ENCODE data around the gene PDIA2. TPM values are rescaled to one million over a fixed set of nuclear protein-coding genes. Genes with fewer than 3 reads are reported as not detected.

Gene PDIA2
- total RNA-seq, 1 experiment from 2014 or later = not detected

DNA sequence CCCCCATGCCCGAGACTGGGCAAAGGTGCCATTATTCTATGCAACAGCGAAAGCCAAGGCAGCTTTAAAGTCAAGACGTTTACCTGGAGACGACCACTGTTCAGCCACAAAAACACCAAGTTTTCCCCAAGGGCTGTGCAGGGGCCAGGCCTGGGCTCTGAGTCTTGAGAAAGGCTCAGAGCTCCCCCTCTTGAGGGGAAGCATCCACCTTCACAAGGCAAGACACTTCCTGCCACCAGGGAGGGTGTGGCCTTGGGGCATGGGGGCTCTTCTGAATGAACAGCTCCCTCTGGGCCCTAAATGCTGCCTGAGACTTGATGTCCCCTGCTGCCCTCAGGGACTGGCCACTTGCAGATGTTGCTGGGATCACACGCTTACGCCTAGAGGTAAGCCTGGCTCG is 26.5 kb downstream of the PDIA2 start:
- H3K36me3 ChIP-seq (ENCODE audit: low read depth) = peaks cover 7% of the 10 kb centered on the region; the same call in 1 of the 2 replicates

DNA sequence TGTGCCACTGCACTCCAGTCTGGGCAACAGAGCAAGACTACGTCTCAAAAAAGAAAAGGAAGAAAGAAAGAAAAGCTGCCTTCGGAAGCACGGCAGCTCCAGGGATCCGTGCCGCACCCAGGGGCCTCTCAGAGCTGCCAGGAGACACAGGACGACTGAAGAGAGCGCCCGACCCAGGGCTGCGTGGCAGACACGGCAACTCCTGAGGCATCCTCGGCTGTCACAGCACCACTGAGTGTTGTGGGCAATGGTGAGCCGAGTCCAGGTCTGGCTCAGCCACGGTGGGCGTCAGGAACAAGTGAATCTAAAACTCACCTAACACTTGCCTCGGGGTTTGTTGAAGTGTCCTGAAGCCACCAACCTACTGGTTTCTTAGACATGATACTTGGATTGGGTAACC is 28.8 kb downstream of the PDIA2 start:
- Histone ChIP-seq H3K36me3 (ENCODE audit: low read depth) (peaks cover 7% of the 10 kb centered on the region; the same call in 1 of the 2 replicates), H3K27ac (no peak overlapping the region), H3K79me2 (ENCODE audit: low read depth) (0 out of 2 replicates have a peak, but pooled peaks cover 10% of the 10 kb centered on the region), H3F3A (ENCODE audit: insufficient read depth, low read depth) (no peaks in the 10 kb centered on the region), H4K20me1 (ENCODE audit: insufficient read depth) (peaks cover 14% of the 10 kb centered on the region), H3K4me1 (replicated peaks; ENCODE audit: insufficient read depth) (peaks cover 6% of the 10 kb centered on the region), H3K4me3 (no peak overlapping the region), H3K9me2 (ENCODE audit: insufficient read depth) (no peaks in the 10 kb centered on the region), H3K9me3 (ENCODE audit: insufficient read depth, low read depth) (no peaks in the 10 kb centered on the region), H2AFZ (no peak overlapping the region), H3K4me2 (no peak overlapping the region), H3K27me3 (ENCODE audit: insufficient read depth, low read depth) (no peaks in the 10 kb centered on the region)
- ChIA-PET POLR2A (ENCODE audit: unreplicated experiment) (no interaction called here), CTCF (no interaction called here)
- intact Hi-C loops (cut with micrococcal nuclease; ENCODE audit: unreplicated experiment) = no loop called here
- BruUV-seq (replicated peaks) = no TSS peak
- no peak for TF ChIP-seq EZH2 (IDR thresholded peaks at IDR 0.05; ENCODE audit: low read depth)
- no peak for TF ChIP-seq CTCF (conservative IDR thresholded peaks at IDR 0.05)
- no peak for DNase-seq

More for the DNA sequence above, 26.5 kb downstream of the PDIA2 start:
- no peaks in the 10 kb centered on the region for H3K4me1 ChIP-seq (replicated peaks; ENCODE audit: insufficient read depth)
- no peak overlapping the region for H3K4me3 ChIP-seq
- H3K79me2 ChIP-seq (ENCODE audit: low read depth) = 0 out of 2 replicates have a peak, but pooled peaks cover 4% of the 10 kb centered on the region
- intact Hi-C loops (cut with micrococcal nuclease; ENCODE audit: unreplicated experiment) = no loop called here
- no peak overlapping the region for H3K27ac ChIP-seq
- H4K20me1 ChIP-seq (ENCODE audit: insufficient read depth) = no peaks in the 10 kb centered on the region
- DNase-seq = no peak
- ChIA-PET POLR2A (ENCODE audit: unreplicated experiment) (no interaction called here), CTCF (no interaction called here)
- no peaks in the 10 kb centered on the region for H3K27me3 ChIP-seq (ENCODE audit: insufficient read depth, low read depth)
- no peaks in the 10 kb centered on the region for H3K9me2 ChIP-seq (ENCODE audit: insufficient read depth)
- H3F3A ChIP-seq (ENCODE audit: insufficient read depth, low read depth) = no peaks in the 10 kb centered on the region
- H3K4me2 ChIP-seq = no peak overlapping the region
- no TSS peak for BruUV-seq (replicated peaks)
- H2AFZ ChIP-seq = no peak overlapping the region
- no peaks in the 10 kb centered on the region for H3K9me3 ChIP-seq (ENCODE audit: insufficient read depth, low read depth)
- no peak for TF ChIP-seq CTCF (conservative IDR thresholded peaks at IDR 0.05)
- no peak for TF ChIP-seq EZH2 (IDR thresholded peaks at IDR 0.05; ENCODE audit: low read depth)

DNA sequence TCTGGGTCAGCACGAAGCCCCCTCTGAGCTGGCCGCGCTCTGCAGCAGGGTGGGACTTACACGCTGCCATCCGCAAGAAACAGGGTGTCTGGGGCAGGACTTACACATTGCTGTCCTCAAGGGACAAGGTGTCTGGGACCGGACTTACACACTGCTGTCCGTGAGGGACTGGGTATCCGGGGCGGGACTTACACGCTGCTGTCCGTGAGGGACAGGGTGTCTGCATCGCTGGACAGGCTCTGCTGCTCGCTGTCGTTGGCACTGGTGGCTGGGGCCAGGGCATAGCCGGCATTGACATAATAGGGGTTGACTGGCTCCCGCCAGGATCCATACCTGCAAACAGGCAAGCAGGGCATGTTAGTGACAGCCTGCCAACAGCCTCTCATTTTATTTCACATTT is 31.4 kb downstream of the PDIA2 start:
- peaks cover 9% of the 10 kb centered on the region; the same call in 1 of the 2 replicates for H3F3A ChIP-seq (ENCODE audit: insufficient read depth, low read depth)
- ChIA-PET CTCF (no interaction called here), POLR2A (ENCODE audit: unreplicated experiment) (no interaction called here)

More for the DNA sequence above, 31.4 kb downstream of the PDIA2 start:
- H4K20me1 ChIP-seq (ENCODE audit: insufficient read depth) = peaks cover 32% of the 10 kb centered on the region
- peaks cover 13% of the 10 kb centered on the region for H3K4me1 ChIP-seq (replicated peaks; ENCODE audit: insufficient read depth)
- H3K4me2 ChIP-seq = no peak overlapping the region
- TF ChIP-seq CTCF (conservative IDR thresholded peaks at IDR 0.05) (no peak), EZH2 (IDR thresholded peaks at IDR 0.05; ENCODE audit: low read depth) (no peak)
- peaks cover 7% of the 10 kb centered on the region; the same call in 1 of the 2 replicates for H3K36me3 ChIP-seq (ENCODE audit: low read depth)
- H3K9me2 ChIP-seq (ENCODE audit: insufficient read depth) = no peaks in the 10 kb centered on the region
- BruUV-seq (replicated peaks) = no TSS peak
- no peak overlapping the region for H3K27ac ChIP-seq
- no peaks in the 10 kb centered on the region for H3K27me3 ChIP-seq (ENCODE audit: insufficient read depth, low read depth)
- no peak for DNase-seq
- H3K9me3 ChIP-seq (ENCODE audit: insufficient read depth, low read depth) = no peaks in the 10 kb centered on the region
- H3K4me3 ChIP-seq = no peak overlapping the region
- no peak overlapping the region for H2AFZ ChIP-seq
- H3K79me2 ChIP-seq (ENCODE audit: low read depth) = peaks cover 27% of the 10 kb centered on the region
- intact Hi-C loops (cut with micrococcal nuclease; ENCODE audit: unreplicated experiment) = no loop called here
